H9 (cell line): ENCODE results near the gene KCNIP1. TPM values are rescaled to one million over a fixed set of nuclear protein-coding genes. Genes with fewer than 3 reads are reported as not detected.

Experiments used
- DNase-seq: peaks from one replicate; pipeline ENCODE4 v3.0.0-alpha.2; 2017
- H2AFZ ChIP-seq: one replicate; pipeline ENCODE4 v1.6.1; 2013; ENCODE audit warnings: mild to moderate bottlenecking, low read length, control low read depth, moderate library complexity
- H2AK5ac ChIP-seq: 2 replicates; pipeline ENCODE4 v1.6.1; 2013; ENCODE audit warnings: low read length, control low read depth, mixed read lengths; ENCODE audit not compliant: insufficient read length
- H2BK120ac ChIP-seq: one replicate; pipeline ENCODE4 v1.6.1; 2013; ENCODE audit warnings: low read depth, mild to moderate bottlenecking, low read length, control low read depth, inconsistent platforms; ENCODE audit not compliant: poor library complexity, severe bottlenecking
- H2BK12ac ChIP-seq: 2 replicates; pipeline ENCODE4 v1.6.1; 2013; ENCODE audit warnings: low read length, control low read depth, mixed read lengths, low read depth; ENCODE audit not compliant: insufficient read length
- H2BK15ac ChIP-seq: 2 replicates; pipeline ENCODE4 v1.6.1; 2013; ENCODE audit warnings: low read depth, low read length, control low read depth
- H2BK20ac ChIP-seq: one replicate; pipeline ENCODE4 v1.6.1; 2013; ENCODE audit warnings: low read depth, mild to moderate bottlenecking, low read length, control low read depth, inconsistent platforms; ENCODE audit not compliant: poor library complexity, severe bottlenecking
- H2BK5ac ChIP-seq: 2 replicates; pipeline ENCODE4 v1.6.1; 2013; ENCODE audit warnings: low read length, control low read depth, mixed read lengths; ENCODE audit not compliant: insufficient read length
- H3K14ac ChIP-seq: 2 replicates; pipeline ENCODE4 v1.6.1; 2013; ENCODE audit warnings: low read length, control low read depth; ENCODE audit not compliant: insufficient read depth
- H3K18ac ChIP-seq: 2 replicates; pipeline ENCODE4 v1.6.1; 2013; ENCODE audit warnings: low read depth, mild to moderate bottlenecking, mixed read lengths, low read length, control low read depth; ENCODE audit not compliant: insufficient read length
- H3K23ac ChIP-seq: 2 replicates; pipeline ENCODE4 v1.6.1; 2013; ENCODE audit warnings: low read length, control low read depth, mixed read lengths, low read depth; ENCODE audit not compliant: insufficient read length
- H3K23me2 ChIP-seq: 2 replicates; pipeline ENCODE4 v1.6.1; 2013; ENCODE audit warnings: low read depth, mild to moderate bottlenecking, mixed read lengths, low read length, control low read depth; ENCODE audit not compliant: insufficient read length, poor library complexity, severe bottlenecking
- H3K27ac ChIP-seq: 2 replicates; pipeline ENCODE4 v1.5.1; 2013; ENCODE audit warnings: low read length, control low read depth, mixed read lengths, low read depth; ENCODE audit not compliant: insufficient read length
- H3K27me3 ChIP-seq: 2 replicates; pipeline ENCODE4 v1.6.1; 2013; ENCODE audit warnings: low read length, control low read depth, inconsistent platforms; ENCODE audit not compliant: insufficient read depth
- H3K4ac ChIP-seq: 2 replicates; pipeline ENCODE4 v1.6.1; 2013; ENCODE audit warnings: low read depth, mild to moderate bottlenecking, control low read depth, inconsistent platforms, low read length, moderate library complexity
- H3K4me1 ChIP-seq: 2 replicates; pipeline ENCODE4 v1.6.1; 2013; ENCODE audit warnings: low read length, control low read depth, inconsistent platforms; ENCODE audit not compliant: insufficient read depth
- H3K4me2 ChIP-seq: 2 replicates; pipeline ENCODE4 v1.6.1; 2013; ENCODE audit warnings: low read length, control low read depth, mixed read lengths; ENCODE audit not compliant: insufficient read length, insufficient read depth
- H3K56ac ChIP-seq: 2 replicates; pipeline ENCODE4 v1.6.1; 2013; ENCODE audit warnings: low read depth, mild to moderate bottlenecking, mixed read lengths, low read length, control low read depth; ENCODE audit not compliant: insufficient read length
- H3K79me1 ChIP-seq: 2 replicates; pipeline ENCODE4 v1.6.1; 2013; ENCODE audit warnings: low read depth, mild to moderate bottlenecking, moderate library complexity, low read length, control low read depth, inconsistent platforms; ENCODE audit not compliant: insufficient read depth, poor library complexity, severe bottlenecking
- H3K79me2 ChIP-seq: 2 replicates; pipeline ENCODE4 v1.6.1; 2013; ENCODE audit warnings: low read length, control low read depth, inconsistent platforms; ENCODE audit not compliant: insufficient read depth
- H3K9ac ChIP-seq: 2 replicates; pipeline ENCODE4 v1.6.1; 2013; ENCODE audit warnings: low read length, control low read depth, mixed read lengths; ENCODE audit not compliant: insufficient read length; ENCODE audit errors: extremely low read depth
- H3K9me3 ChIP-seq: one replicate; pipeline ENCODE4 v1.6.1; 2013; ENCODE audit warnings: low read depth, low read length, inconsistent platforms; ENCODE audit not compliant: control insufficient read depth
- H3T11ph ChIP-seq: one replicate; pipeline ENCODE4 v1.6.1; 2013; ENCODE audit warnings: mild to moderate bottlenecking, low read length, control low read depth, inconsistent platforms
- H4K20me1 ChIP-seq: one replicate; pipeline ENCODE4 v1.6.1; 2013; ENCODE audit not compliant: control insufficient read depth, insufficient read length, insufficient read depth
- H4K5ac ChIP-seq: 2 replicates; pipeline ENCODE4 v1.6.1; 2013; ENCODE audit warnings: low read depth, mild to moderate bottlenecking, mixed read lengths, low read length, control low read depth; ENCODE audit not compliant: insufficient read length
- H4K8ac ChIP-seq: replicated peaks from 2 replicates; pipeline ENCODE4 v1.6.1; 2013; ENCODE audit warnings: low read length, control low read depth, mixed read lengths, low read depth; ENCODE audit not compliant: insufficient read length
- H4K91ac ChIP-seq: 2 replicates; pipeline ENCODE4 v1.6.1; 2013; ENCODE audit warnings: low read depth, mild to moderate bottlenecking, moderate library complexity, mixed read lengths, low read length, control low read depth; ENCODE audit not compliant: insufficient read length
- H3K27ac Mint-ChIP-seq, 3 experiments: 2 replicates in 2 of 3; 3 replicates in 1 of 3; pipeline ENCODE4 v1.8.0; 2020 to 2021; ENCODE audit warnings: mixed read lengths in 3 of 3, mild to moderate bottlenecking in 1 of 3, moderate library complexity in 1 of 3
- H3K27me3 Mint-ChIP-seq: 2 replicates; pipeline ENCODE4 v1.8.0; 2021; ENCODE audit warnings: low read depth, mild to moderate bottlenecking, moderate library complexity, mixed read lengths
- H3K36me3 Mint-ChIP-seq, 3 experiments: 2 replicates in 2 of 3; 3 replicates in 1 of 3; pipeline ENCODE4 v1.8.0; 2020 to 2021; ENCODE audit warnings: low read depth in 3 of 3, mixed read lengths in 3 of 3; ENCODE audit not compliant: insufficient read depth in 1 of 3
- H3K4me1 Mint-ChIP-seq, 2 experiments: 2 replicates each; pipeline ENCODE4 v1.8.0; 2020; ENCODE audit warnings: mixed read lengths in 2 of 2
- H3K4me3 Mint-ChIP-seq, 2 experiments: 2 replicates in 1 of 2; 3 replicates in 1 of 2; pipeline ENCODE4 v1.8.0; 2020 to 2021; ENCODE audit warnings: mild to moderate bottlenecking in 2 of 2, mixed read lengths in 2 of 2, moderate library complexity in 1 of 2
- H3K9me3 Mint-ChIP-seq, 2 experiments: 2 replicates in 1 of 2; 3 replicates in 1 of 2; pipeline ENCODE4 v1.8.0; 2020; ENCODE audit warnings: mild to moderate bottlenecking in 2 of 2, mixed read lengths in 2 of 2, moderate library complexity in 1 of 2
- WGBS: extraction: QIAGEN DNeasy Blood & Tissue Kit; methylation state at CpG from one replicate; pipeline ENCODE4 v1.1.7; 2013; ENCODE audit warnings: missing lambda C conversion rate, low lambda C conversion rate, mixed read lengths; ENCODE audit not compliant: insufficient read length; ENCODE audit errors: extremely low coverage; 5-methylcytosine and 5-hydroxymethylcytosine counted together
- total RNA-seq: library from RNA; stranded (reverse); gene quantifications from 2 replicates; pipeline ENCODE4 v1.2.1, GENCODE V29; 2021
- TF ChIP-seq, protein P1 (sequence below): fragments of 200-600 bp; sonication (generic); conservative IDR thresholded peaks from 3 replicates; pipeline ENCODE4 v1.8.0; 2021; ENCODE audit warnings: antibody characterized with exemption, mild to moderate bottlenecking

Gene KCNIP1
- total RNA-seq, 1 experiment from 2014 or later = 0.63 TPM

DNA sequence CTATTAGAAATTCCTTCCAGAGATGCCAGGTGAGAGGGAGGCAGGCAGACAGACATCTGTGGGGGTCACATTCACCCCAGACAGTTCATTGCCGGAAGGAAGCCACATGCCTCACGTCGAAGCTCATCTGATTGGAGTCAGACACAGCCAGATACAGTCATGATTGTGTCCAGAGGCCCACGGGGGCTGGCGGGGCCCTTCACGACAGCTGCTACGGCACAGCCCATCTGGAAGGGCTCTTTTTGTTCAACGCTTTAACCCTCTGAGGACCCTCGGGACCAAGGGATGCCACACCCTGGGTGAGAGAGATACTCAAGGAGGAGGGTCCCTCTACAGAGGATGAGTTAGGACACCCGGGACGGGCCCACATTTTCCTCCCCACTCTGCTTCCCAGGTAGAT lies 247.8 kb downstream of the KCNIP1 start:
- TF ChIP-seq, protein P1, sequence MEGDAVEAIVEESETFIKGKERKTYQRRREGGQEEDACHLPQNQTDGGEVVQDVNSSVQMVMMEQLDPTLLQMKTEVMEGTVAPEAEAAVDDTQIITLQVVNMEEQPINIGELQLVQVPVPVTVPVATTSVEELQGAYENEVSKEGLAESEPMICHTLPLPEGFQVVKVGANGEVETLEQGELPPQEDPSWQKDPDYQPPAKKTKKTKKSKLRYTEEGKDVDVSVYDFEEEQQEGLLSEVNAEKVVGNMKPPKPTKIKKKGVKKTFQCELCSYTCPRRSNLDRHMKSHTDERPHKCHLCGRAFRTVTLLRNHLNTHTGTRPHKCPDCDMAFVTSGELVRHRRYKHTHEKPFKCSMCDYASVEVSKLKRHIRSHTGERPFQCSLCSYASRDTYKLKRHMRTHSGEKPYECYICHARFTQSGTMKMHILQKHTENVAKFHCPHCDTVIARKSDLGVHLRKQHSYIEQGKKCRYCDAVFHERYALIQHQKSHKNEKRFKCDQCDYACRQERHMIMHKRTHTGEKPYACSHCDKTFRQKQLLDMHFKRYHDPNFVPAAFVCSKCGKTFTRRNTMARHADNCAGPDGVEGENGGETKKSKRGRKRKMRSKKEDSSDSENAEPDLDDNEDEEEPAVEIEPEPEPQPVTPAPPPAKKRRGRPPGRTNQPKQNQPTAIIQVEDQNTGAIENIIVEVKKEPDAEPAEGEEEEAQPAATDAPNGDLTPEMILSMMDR = no peak
- Histone ChIP-seq H4K8ac (no peak overlapping the region), H3K27me3 (no peaks in the 10 kb centered on the region), H4K20me1 (no peaks in the 10 kb centered on the region), H3K18ac (no peak overlapping the region), H3K79me2 (no peaks in the 10 kb centered on the region), H3K23me2 (no peaks in the 10 kb centered on the region), H3K27ac (no peak overlapping the region), H3K56ac (no peak overlapping the region), H4K91ac (peak overlapping the region; percentile 9), H3K23ac (no peak overlapping the region), H3K4me1 (peaks cover 2% of the 10 kb centered on the region; the same call in 1 of the 2 replicates), H2BK20ac (no peak overlapping the region), H3K79me1 (no peaks in the 10 kb centered on the region), H2AFZ (no peak overlapping the region), H3K9ac (no peak overlapping the region), H4K5ac (no peak overlapping the region), H3K4ac (no peak overlapping the region), H2BK12ac (no peak overlapping the region), H2BK5ac (no peak overlapping the region), H3K4me2 (no peak overlapping the region), H2BK120ac (no peak overlapping the region), H2AK5ac (no peak overlapping the region), H3T11ph (no peak overlapping the region), H3K9me3 (no peaks in the 10 kb centered on the region), H3K14ac (no peak overlapping the region), H2BK15ac (no peak overlapping the region)
- Mint-ChIP-seq H3K4me3 (no peak overlapping the region), H3K9me3 (peaks cover 0 to 4% of the 10 kb centered on the region in 2 experiments; a peak in 2 of 5 replicates), H3K27me3 (peaks cover 3% of the 10 kb centered on the region), H3K27ac (no peak overlapping the region), H3K4me1 (peaks cover 23 to 31% of the 10 kb centered on the region in 2 experiments), H3K36me3 (no peaks in the 10 kb centered on the region; a peak in 2 of 7 replicates)
- no CpG with 5 or more reads among the region's 11 CpGs for WGBS
- peak; percentile 19 for DNase-seq
